ENCODE results near the gene ZSCAN5A.

Gene ZSCAN5A

GRCh38 chr19:56317749-56318148 is 3.1 kb upstream of the ZSCAN5A start:
- no peak overlapping the region for H3K4me3 ChIP-seq (ENCODE audit: low read depth, low read length)
- TF ChIP-seq POLR2A (IDR thresholded peaks at IDR 0.05; ENCODE audit: extremely low read depth, insufficient read length) (no peak), MYC (IDR thresholded peaks at IDR 0.05; ENCODE audit: low read depth, low read length) (no peak)
- TF ChIP-seq, protein P1, sequence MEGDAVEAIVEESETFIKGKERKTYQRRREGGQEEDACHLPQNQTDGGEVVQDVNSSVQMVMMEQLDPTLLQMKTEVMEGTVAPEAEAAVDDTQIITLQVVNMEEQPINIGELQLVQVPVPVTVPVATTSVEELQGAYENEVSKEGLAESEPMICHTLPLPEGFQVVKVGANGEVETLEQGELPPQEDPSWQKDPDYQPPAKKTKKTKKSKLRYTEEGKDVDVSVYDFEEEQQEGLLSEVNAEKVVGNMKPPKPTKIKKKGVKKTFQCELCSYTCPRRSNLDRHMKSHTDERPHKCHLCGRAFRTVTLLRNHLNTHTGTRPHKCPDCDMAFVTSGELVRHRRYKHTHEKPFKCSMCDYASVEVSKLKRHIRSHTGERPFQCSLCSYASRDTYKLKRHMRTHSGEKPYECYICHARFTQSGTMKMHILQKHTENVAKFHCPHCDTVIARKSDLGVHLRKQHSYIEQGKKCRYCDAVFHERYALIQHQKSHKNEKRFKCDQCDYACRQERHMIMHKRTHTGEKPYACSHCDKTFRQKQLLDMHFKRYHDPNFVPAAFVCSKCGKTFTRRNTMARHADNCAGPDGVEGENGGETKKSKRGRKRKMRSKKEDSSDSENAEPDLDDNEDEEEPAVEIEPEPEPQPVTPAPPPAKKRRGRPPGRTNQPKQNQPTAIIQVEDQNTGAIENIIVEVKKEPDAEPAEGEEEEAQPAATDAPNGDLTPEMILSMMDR (IDR thresholded peaks at IDR 0.05; ENCODE audit: low read depth, low read length): no peak
- TF ChIP-seq, protein P2, sequence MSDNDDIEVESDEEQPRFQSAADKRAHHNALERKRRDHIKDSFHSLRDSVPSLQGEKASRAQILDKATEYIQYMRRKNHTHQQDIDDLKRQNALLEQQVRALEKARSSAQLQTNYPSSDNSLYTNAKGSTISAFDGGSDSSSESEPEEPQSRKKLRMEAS (IDR thresholded peaks at IDR 0.05; ENCODE audit: low read depth, low read length): no peak
- no peak for DNase-seq (ENCODE audit: low read depth)

GRCh38 chr19:56316728-56317127 is 2.1 kb upstream of the ZSCAN5A start:
- no peak for DNase-seq (ENCODE audit: low read depth)
- TF ChIP-seq MYC (IDR thresholded peaks at IDR 0.05; ENCODE audit: low read depth, low read length) (no peak), POLR2A (IDR thresholded peaks at IDR 0.05; ENCODE audit: extremely low read depth, insufficient read length) (no peak)
- TF ChIP-seq, protein P1 (IDR thresholded peaks at IDR 0.05; ENCODE audit: low read depth, low read length): no peak
- TF ChIP-seq, protein P2 (IDR thresholded peaks at IDR 0.05; ENCODE audit: low read depth, low read length): no peak
- H3K4me3 ChIP-seq (ENCODE audit: low read depth, low read length): no peak overlapping the region

DNA sequence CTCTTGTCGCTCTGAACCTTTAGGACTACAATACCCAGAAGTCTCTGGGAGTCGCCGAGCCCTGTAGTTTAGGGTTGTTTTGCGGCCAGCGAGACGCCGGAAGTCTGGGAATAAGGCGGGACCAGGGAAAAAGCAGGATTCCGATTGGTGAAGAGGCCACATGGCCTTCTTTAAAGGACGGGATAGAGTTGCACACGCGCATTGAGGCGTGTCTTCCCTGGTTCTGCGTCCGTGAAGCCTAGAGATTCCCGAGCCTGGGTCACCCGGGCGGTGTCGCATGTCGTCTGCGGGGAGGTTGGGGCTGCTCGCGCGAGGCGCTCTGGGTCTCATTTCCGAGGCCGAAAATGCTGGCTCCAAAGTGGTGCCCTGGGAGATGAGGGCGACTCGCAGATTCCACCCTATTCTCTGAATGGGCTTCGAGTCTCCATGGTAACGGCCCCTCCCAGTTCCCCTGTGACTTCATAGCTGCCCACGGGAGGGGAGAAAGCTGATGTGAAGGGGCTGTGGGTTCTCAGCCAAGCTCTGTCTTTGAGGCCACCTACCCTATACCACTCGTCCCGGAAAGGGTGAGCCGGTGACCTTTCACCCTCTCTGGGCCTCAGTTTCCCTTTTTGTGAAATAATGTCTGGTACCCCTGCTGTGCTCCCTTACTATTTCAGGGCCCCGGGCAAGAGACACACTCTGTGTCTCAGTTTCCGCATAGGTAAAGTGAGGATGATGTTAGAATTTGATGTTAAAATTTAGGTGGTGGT is 614 bp upstream of the ZSCAN5A start:
- H3K4me3 ChIP-seq (ENCODE audit: low read depth, low read length): peak overlapping the region; percentile 67
- TF ChIP-seq, protein P1 (IDR thresholded peaks at IDR 0.05; ENCODE audit: low read depth, low read length): no peak
- TF ChIP-seq, protein P2 (IDR thresholded peaks at IDR 0.05; ENCODE audit: low read depth, low read length): peak; percentile 85
- peak; percentile 93 for DNase-seq (ENCODE audit: low read depth)

DNA sequence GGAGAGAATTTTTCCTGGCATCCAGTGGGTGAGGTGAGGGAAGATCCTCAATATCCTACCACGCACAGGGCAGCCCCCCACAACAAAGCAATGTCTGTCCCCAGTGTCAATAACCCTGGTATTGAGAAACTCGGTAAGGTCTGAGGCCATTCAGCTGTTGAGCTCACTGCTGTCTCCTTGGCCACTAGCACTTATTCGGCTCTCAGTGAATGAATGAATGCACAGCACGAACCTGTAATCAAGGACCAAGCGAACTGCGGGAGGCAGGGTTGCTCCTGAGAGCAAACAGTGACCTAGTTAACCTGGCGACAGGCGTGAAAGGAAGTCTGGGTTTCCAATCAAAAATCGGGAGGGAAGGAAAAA is 640 bp downstream of the ZSCAN5A start:
- TF ChIP-seq, protein P2 (IDR thresholded peaks at IDR 0.05; ENCODE audit: low read depth, low read length): no peak
- no peak for TF ChIP-seq POLR2A (IDR thresholded peaks at IDR 0.05; ENCODE audit: extremely low read depth, insufficient read length)
- TF ChIP-seq, protein P1 (IDR thresholded peaks at IDR 0.05; ENCODE audit: low read depth, low read length): no peak
- no peak for TF ChIP-seq MYC (IDR thresholded peaks at IDR 0.05; ENCODE audit: low read depth, low read length)
- peak overlapping the region; percentile 67 for H3K4me3 ChIP-seq (ENCODE audit: low read depth, low read length)
- no peak for DNase-seq (ENCODE audit: low read depth)

GRCh38 chr19:56312787-56313657 is 1.6 kb downstream of the ZSCAN5A start:
- H3K4me3 ChIP-seq (ENCODE audit: low read depth, low read length): peak overlapping the region; percentile 67
- no peak for DNase-seq (ENCODE audit: low read depth)
- TF ChIP-seq, protein P1 (IDR thresholded peaks at IDR 0.05; ENCODE audit: low read depth, low read length): no peak
- TF ChIP-seq MYC (IDR thresholded peaks at IDR 0.05; ENCODE audit: low read depth, low read length) (no peak), POLR2A (IDR thresholded peaks at IDR 0.05; ENCODE audit: extremely low read depth, insufficient read length) (no peak)
- TF ChIP-seq, protein P2 (IDR thresholded peaks at IDR 0.05; ENCODE audit: low read depth, low read length): no peak
